ENCODE data around the gene IPO4. TPM values are rescaled to one million over a fixed set of nuclear protein-coding genes. Genes with fewer than 3 reads are reported as not detected.
"Not testable (repeated sequence)": the region's sequence is repeated elsewhere in the genome, so short reads cannot be mapped to it uniquely, and the experiment has no call there.

Gene IPO4
- total RNA-seq, 1 experiment from 2014 or later, result 102 TPM

- BruUV-seq (replicated peaks), result no TSS peak
- CTCF ChIA-PET, result no interaction called here
Observed at GRCh38 chr14:24204163-24205146, 15.8 kb upstream of the IPO4 start.

DNA sequence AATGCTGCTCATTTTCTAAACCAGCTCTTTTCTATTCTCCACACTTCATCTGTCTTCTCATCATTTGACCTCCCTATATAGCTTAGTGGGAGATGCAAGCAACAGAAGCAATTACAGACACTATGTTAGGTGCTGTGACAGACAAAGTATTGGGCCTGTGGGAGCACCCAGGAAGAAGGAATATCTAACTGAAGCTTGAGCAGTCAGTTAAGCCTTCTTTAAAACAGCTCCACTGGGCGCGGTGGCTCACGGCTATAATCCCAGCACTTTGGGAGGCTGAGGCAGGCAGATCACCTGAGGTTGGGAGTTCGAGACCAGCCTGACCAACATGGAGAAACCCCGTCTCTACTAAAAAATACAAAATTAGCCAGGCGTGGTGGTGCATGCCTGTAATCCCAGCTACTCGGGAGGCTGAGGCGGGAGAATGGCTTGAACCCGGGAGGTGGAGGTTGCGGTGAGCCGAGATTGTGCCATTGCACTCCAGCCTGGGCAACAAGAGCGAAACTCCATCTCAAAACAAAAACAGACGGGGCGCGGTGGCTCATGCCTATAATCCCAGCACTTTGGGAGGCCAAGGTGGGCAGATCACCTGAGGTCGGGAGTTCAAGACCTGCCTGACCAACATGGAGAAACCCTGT is 14.8 kb upstream of the IPO4 start:
- POLR2A ChIA-PET, result not testable (repeated sequence)

More at GRCh38 chr14:24204163-24205146, 15.8 kb upstream of the IPO4 start:
- ATAC-seq (no peak), DNase-seq (ENCODE audit: low read depth, low spot score) (no peak)
- no peak overlapping the region for H3K27ac ChIP-seq (ENCODE audit: low read depth, low read length)
- no peaks in the 10 kb centered on the region for H4K20me1 ChIP-seq (ENCODE audit: insufficient read depth)
- H3K9me3 ChIP-seq (ENCODE audit: control insufficient read depth in 1 of 2, insufficient read depth in 1 of 2, low read depth in 1 of 2, low read length in 2 of 2), result peaks cover 3 to 10% of the 10 kb centered on the region in 2 experiments; a peak in 1 of 4 replicates
- H3K9me2 ChIP-seq (ENCODE audit: insufficient read depth), result no peaks in the 10 kb centered on the region
- ChIA-PET RAD21 (ENCODE audit: low non-redundant PET in 1 of 2, low total read pairs in 2 of 2, uncharacterized antibody in 2 of 2, unreplicated experiment in 2 of 2) (no interaction called here), POLR2A (no interaction called here)
- H3K4me3 ChIP-seq (replicated peaks in 1 of 2; ENCODE audit: low read depth in 1 of 2, low read length in 2 of 2), result no peak overlapping the region
- no peak for TF ChIP-seq ZNF274 (IDR thresholded peaks at IDR 0.05; ENCODE audit: low read depth, low read length)
- no peak for TF ChIP-seq RAD21 (IDR thresholded peaks at IDR 0.05; ENCODE audit: low read depth)
- TF ChIP-seq, protein P1, sequence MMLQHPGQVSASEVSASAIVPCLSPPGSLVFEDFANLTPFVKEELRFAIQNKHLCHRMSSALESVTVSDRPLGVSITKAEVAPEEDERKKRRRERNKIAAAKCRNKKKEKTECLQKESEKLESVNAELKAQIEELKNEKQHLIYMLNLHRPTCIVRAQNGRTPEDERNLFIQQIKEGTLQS (IDR thresholded peaks at IDR 0.05), result no peak
- TF ChIP-seq EZH2phosphoT487 (IDR thresholded peaks at IDR 0.05; ENCODE audit: borderline replicate concordance), result no peak
- no peak for TF ChIP-seq YY1 (IDR thresholded peaks at IDR 0.05; ENCODE audit: extremely low read depth, insufficient replicate concordance, low read depth, low read length)
- intact Hi-C loops (cut with micrococcal nuclease), result no loop called here
- H3K9ac ChIP-seq (ENCODE audit: low read length), result no peak overlapping the region
- H3K27me3 ChIP-seq (ENCODE audit: insufficient read depth, low read length), result no peaks in the 10 kb centered on the region
- H2AFZ ChIP-seq (ENCODE audit: low read depth, low read length, poor library complexity, severe bottlenecking), result no peak overlapping the region
- H3K4me1 ChIP-seq (ENCODE audit: control insufficient read depth in 1 of 2, insufficient read depth in 2 of 2, low read length in 2 of 2), result no peaks in the 10 kb centered on the region
- H3K36me3 ChIP-seq (ENCODE audit: control insufficient read depth in 1 of 2, insufficient read depth in 2 of 2, low read length in 2 of 2), result peaks cover 10 to 31% of the 10 kb centered on the region in 2 experiments
- no peaks in the 10 kb centered on the region for H3K79me2 ChIP-seq (ENCODE audit: insufficient read depth, low read length)
- no peak overlapping the region for H3K4me2 ChIP-seq (ENCODE audit: low read length)

GRCh38 chr14:24202538-24202937 is 13.9 kb upstream of the IPO4 start:
- H3K9me2 ChIP-seq (ENCODE audit: insufficient read depth); H3K9ac ChIP-seq (ENCODE audit: low read length); H3K27ac ChIP-seq (ENCODE audit: low read depth, low read length); H3K4me3 ChIP-seq (replicated peaks in 1 of 2; ENCODE audit: low read depth in 1 of 2, low read length in 2 of 2); H3K4me1 ChIP-seq (ENCODE audit: control insufficient read depth in 1 of 2, insufficient read depth in 2 of 2, low read length in 2 of 2); POLR2A ChIA-PET; intact Hi-C loops (cut with micrococcal nuclease); BruUV-seq (replicated peaks); H3K4me2 ChIP-seq (ENCODE audit: low read length); H3K79me2 ChIP-seq (ENCODE audit: insufficient read depth, low read length); H2AFZ ChIP-seq (ENCODE audit: low read depth, low read length, poor library complexity, severe bottlenecking); DNase-seq (ENCODE audit: low read depth, low spot score); H3K27me3 ChIP-seq (ENCODE audit: insufficient read depth, low read length); ATAC-seq; RAD21 ChIA-PET (ENCODE audit: low non-redundant PET in 1 of 2, low total read pairs in 2 of 2, uncharacterized antibody in 2 of 2, unreplicated experiment in 2 of 2); H4K20me1 ChIP-seq (ENCODE audit: insufficient read depth); CTCF ChIA-PET: not testable (repeated sequence)
- H3K36me3 ChIP-seq (ENCODE audit: control insufficient read depth in 1 of 2, insufficient read depth in 2 of 2, low read length in 2 of 2), result peaks cover 3 to 35% of the 10 kb centered on the region in 2 experiments
- H3K9me3 ChIP-seq (ENCODE audit: control insufficient read depth in 1 of 2, insufficient read depth in 1 of 2, low read depth in 1 of 2, low read length in 2 of 2), result peaks cover 3 to 10% of the 10 kb centered on the region in 2 experiments; a peak in 1 of 4 replicates

More for the DNA sequence above, 14.8 kb upstream of the IPO4 start:
- CTCF ChIA-PET; H3K79me2 ChIP-seq (ENCODE audit: insufficient read depth, low read length); DNase-seq (ENCODE audit: low read depth, low spot score); H3K4me1 ChIP-seq (ENCODE audit: control insufficient read depth in 1 of 2, insufficient read depth in 2 of 2, low read length in 2 of 2); H3K4me3 ChIP-seq (replicated peaks in 1 of 2; ENCODE audit: low read depth in 1 of 2, low read length in 2 of 2); H3K9ac ChIP-seq (ENCODE audit: low read length); H3K4me2 ChIP-seq (ENCODE audit: low read length); H3K9me2 ChIP-seq (ENCODE audit: insufficient read depth); BruUV-seq (replicated peaks); H3K27me3 ChIP-seq (ENCODE audit: insufficient read depth, low read length); H4K20me1 ChIP-seq (ENCODE audit: insufficient read depth); RAD21 ChIA-PET (ENCODE audit: low non-redundant PET in 1 of 2, low total read pairs in 2 of 2, uncharacterized antibody in 2 of 2, unreplicated experiment in 2 of 2); H2AFZ ChIP-seq (ENCODE audit: low read depth, low read length, poor library complexity, severe bottlenecking); intact Hi-C loops (cut with micrococcal nuclease); ATAC-seq; H3K27ac ChIP-seq (ENCODE audit: low read depth, low read length): not testable (repeated sequence)
- Histone ChIP-seq H3K36me3 (ENCODE audit: control insufficient read depth in 1 of 2, insufficient read depth in 2 of 2, low read length in 2 of 2) (peaks cover 3 to 35% of the 10 kb centered on the region in 2 experiments), H3K9me3 (ENCODE audit: control insufficient read depth in 1 of 2, insufficient read depth in 1 of 2, low read depth in 1 of 2, low read length in 2 of 2) (peaks cover 3 to 10% of the 10 kb centered on the region in 2 experiments; a peak in 1 of 4 replicates)
